NCI-H2081 (cell line): ENCODE data around the gene NR2F2.
"Not testable (repeated sequence)": the region's sequence is repeated elsewhere in the genome, so short reads cannot be mapped to it uniquely, and the experiment has no call there.

ENCODE experiments used
- DNase-seq, 2 experiments: peaks; one replicate each; lab custom pipeline; 2025; lab: John Stamatoyannopoulos, UW

Gene NR2F2

GRCh38 chr15:96365781-96366525, 35.5 kb downstream of the NR2F2 start:
- DNase-seq: no peak

- DNase-seq: no peak
Measured at GRCh38 chr15:96366526-96366877, 36.0 kb downstream of the NR2F2 start.

- no peak for DNase-seq
Measured at GRCh38 chr15:96367311-96368200, 37.1 kb downstream of the NR2F2 start.

- no peak for DNase-seq
Measured at GRCh38 chr15:96369351-96369750, 38.9 kb downstream of the NR2F2 start.

- DNase-seq: no peak
Measured at GRCh38 chr15:96369825-96370621, 39.5 kb downstream of the NR2F2 start.

GRCh38 chr15:96372554-96372953, 42.1 kb downstream of the NR2F2 start:
- no peak for DNase-seq

GRCh38 chr15:96374499-96374898, 44.0 kb downstream of the NR2F2 start:
- no peak for DNase-seq

- DNase-seq: not testable (repeated sequence)
Measured at GRCh38 chr15:96379592-96379991, 49.1 kb downstream of the NR2F2 start.

- no peak for DNase-seq
Measured at GRCh38 chr15:96381463-96381862, 51.0 kb downstream of the NR2F2 start.

GRCh38 chr15:96385195-96385594, 54.7 kb downstream of the NR2F2 start:
- DNase-seq: no peak

GRCh38 chr15:96388673-96389072, 58.2 kb downstream of the NR2F2 start:
- DNase-seq: no peak
